CD4-positive, alpha-beta T cell treated with Interleukin-17A for 1 hour (primary cell): ENCODE results near the gene ARSK.

Experiments
- DNase-seq: peaks from one replicate; pipeline ENCODE4 v3.0.0-alpha.2; 2020

ARSK gene

GRCh38 chr5:95652849-95653248 lies 97.9 kb downstream of the ARSK start:
- no peak for DNase-seq

GRCh38 chr5:95654196-95654595 lies 99.3 kb downstream of the ARSK start:
- no peak for DNase-seq
